ENCODE measurements around the gene ZNF219.

Gene ZNF219

DNA sequence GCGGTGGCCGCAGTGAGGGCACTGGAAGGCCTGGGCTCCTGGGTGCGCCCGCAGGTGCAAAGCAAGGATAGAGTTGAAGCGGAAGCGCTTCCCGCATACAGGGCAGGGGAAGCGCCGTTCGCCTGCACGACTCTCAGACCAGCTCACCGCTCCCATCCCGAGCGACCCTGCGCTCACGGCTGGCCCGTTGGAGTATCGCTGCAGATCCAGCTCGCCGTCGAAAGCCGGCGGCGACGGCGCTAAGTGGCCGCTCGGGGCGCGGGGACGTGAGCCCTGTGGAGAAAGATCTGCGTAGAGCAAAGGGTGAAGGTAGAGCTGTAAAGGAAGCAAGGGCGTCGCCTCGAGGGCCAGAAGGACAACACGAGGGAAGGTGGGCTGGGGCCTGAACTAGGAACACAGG, 5.4 kb downstream of the ZNF219 start:
- H2AFZ ChIP-seq: no peak overlapping the region
- no peak overlapping the region for H3K4me3 ChIP-seq (ENCODE audit: low read depth, low read length)
- no peaks in the 10 kb centered on the region for H3K36me3 ChIP-seq (ENCODE audit: control insufficient read depth, insufficient read depth, low read length)
- H3K4me1 ChIP-seq: peaks cover 31% of the 10 kb centered on the region
- peak overlapping the region; percentile 71 for H3K27ac ChIP-seq
- H3K9ac ChIP-seq: no peak overlapping the region
- TF ChIP-seq, protein P1, sequence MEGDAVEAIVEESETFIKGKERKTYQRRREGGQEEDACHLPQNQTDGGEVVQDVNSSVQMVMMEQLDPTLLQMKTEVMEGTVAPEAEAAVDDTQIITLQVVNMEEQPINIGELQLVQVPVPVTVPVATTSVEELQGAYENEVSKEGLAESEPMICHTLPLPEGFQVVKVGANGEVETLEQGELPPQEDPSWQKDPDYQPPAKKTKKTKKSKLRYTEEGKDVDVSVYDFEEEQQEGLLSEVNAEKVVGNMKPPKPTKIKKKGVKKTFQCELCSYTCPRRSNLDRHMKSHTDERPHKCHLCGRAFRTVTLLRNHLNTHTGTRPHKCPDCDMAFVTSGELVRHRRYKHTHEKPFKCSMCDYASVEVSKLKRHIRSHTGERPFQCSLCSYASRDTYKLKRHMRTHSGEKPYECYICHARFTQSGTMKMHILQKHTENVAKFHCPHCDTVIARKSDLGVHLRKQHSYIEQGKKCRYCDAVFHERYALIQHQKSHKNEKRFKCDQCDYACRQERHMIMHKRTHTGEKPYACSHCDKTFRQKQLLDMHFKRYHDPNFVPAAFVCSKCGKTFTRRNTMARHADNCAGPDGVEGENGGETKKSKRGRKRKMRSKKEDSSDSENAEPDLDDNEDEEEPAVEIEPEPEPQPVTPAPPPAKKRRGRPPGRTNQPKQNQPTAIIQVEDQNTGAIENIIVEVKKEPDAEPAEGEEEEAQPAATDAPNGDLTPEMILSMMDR (IDR thresholded peaks at IDR 0.05): no peak
- no peaks in the 10 kb centered on the region for H3K9me3 ChIP-seq (ENCODE audit: control insufficient read depth, low read length)
- no peaks in the 10 kb centered on the region for H3K27me3 ChIP-seq (ENCODE audit: control insufficient read depth, insufficient read depth, low read length)
- peaks cover 10% of the 10 kb centered on the region for H3K79me2 ChIP-seq
- H3K4me2 ChIP-seq (ENCODE audit: low read length): no peak overlapping the region

DNA sequence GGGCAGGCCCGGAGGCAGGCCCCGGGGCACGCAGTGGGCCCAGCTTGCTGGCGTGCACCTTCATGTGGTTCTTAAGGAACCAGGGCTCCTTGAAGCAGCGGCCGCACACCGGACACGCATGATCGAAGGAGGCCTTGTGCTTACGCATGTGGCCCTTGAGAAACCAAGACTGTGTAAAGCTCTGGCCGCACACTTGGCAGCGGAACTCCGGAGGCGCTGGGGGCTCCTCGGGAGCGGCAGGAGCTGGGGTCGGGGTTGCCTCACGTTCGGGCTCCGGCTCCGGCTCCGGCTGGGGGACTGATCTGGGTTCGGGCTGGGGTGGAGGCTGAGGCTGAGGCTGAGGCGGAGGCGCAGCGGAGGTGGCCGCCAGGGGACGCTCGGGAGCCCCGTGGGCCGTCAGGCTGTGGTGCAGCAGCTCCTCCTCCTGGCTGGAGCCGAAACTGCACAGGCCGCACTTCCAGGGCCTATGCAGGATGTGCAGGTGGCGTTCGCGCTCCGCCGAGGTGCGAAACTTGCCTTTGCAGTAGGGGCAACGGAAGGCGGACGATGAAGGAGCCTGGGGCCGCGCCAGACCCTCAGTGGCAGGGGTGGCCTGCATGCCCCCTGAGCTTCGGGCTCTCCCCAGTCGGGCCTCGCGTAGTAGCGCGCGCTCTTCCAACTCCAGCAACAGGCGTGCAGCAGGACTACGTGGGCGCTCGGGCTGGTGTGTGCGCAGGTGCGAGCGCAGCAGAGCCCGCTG, 6.0 kb downstream of the ZNF219 start:
- H3K4me2 ChIP-seq (ENCODE audit: low read length): no peak overlapping the region
- TF ChIP-seq, protein P1 (IDR thresholded peaks at IDR 0.05): peak; percentile 100
- H3K79me2 ChIP-seq: peaks cover 10% of the 10 kb centered on the region
- no peaks in the 10 kb centered on the region for H3K27me3 ChIP-seq (ENCODE audit: control insufficient read depth, insufficient read depth, low read length)
- H3K27ac ChIP-seq: peak overlapping the region; percentile 71
- H3K36me3 ChIP-seq (ENCODE audit: control insufficient read depth, insufficient read depth, low read length): no peaks in the 10 kb centered on the region
- peaks cover 34% of the 10 kb centered on the region for H3K4me1 ChIP-seq
- H2AFZ ChIP-seq: no peak overlapping the region
- no peak overlapping the region for H3K4me3 ChIP-seq (ENCODE audit: low read depth, low read length)
- H3K9ac ChIP-seq: no peak overlapping the region
- H3K9me3 ChIP-seq (ENCODE audit: control insufficient read depth, low read length): no peaks in the 10 kb centered on the region

- TF ChIP-seq, protein P1 (IDR thresholded peaks at IDR 0.05): no peak
- peaks cover 10% of the 10 kb centered on the region for H3K79me2 ChIP-seq
- H3K9ac ChIP-seq: no peak overlapping the region
- no peak overlapping the region for H3K4me3 ChIP-seq (ENCODE audit: low read depth, low read length)
- no peak overlapping the region for H3K4me2 ChIP-seq (ENCODE audit: low read length)
- no peak overlapping the region for H3K27ac ChIP-seq
- H2AFZ ChIP-seq: no peak overlapping the region
- H3K36me3 ChIP-seq (ENCODE audit: control insufficient read depth, insufficient read depth, low read length): no peaks in the 10 kb centered on the region
- H3K9me3 ChIP-seq (ENCODE audit: control insufficient read depth, low read length): no peaks in the 10 kb centered on the region
- H3K27me3 ChIP-seq (ENCODE audit: control insufficient read depth, insufficient read depth, low read length): no peaks in the 10 kb centered on the region
- H3K4me1 ChIP-seq: peaks cover 31% of the 10 kb centered on the region
Measured at GRCh38 chr14:21091821-21092272, 6.6 kb downstream of the ZNF219 start.

- Histone ChIP-seq H3K9me3 (ENCODE audit: control insufficient read depth, low read length) (no peaks in the 10 kb centered on the region), H3K27me3 (ENCODE audit: control insufficient read depth, insufficient read depth, low read length) (no peaks in the 10 kb centered on the region), H3K4me3 (ENCODE audit: low read depth, low read length) (no peak overlapping the region), H2AFZ (no peak overlapping the region), H3K4me1 (peaks cover 26% of the 10 kb centered on the region), H3K9ac (no peak overlapping the region), H3K4me2 (ENCODE audit: low read length) (no peak overlapping the region), H3K27ac (no peak overlapping the region), H3K79me2 (peaks cover 10% of the 10 kb centered on the region), H3K36me3 (ENCODE audit: control insufficient read depth, insufficient read depth, low read length) (no peaks in the 10 kb centered on the region)
- TF ChIP-seq, protein P1 (IDR thresholded peaks at IDR 0.05): no peak
Measured at GRCh38 chr14:21090940-21091663, 7.4 kb downstream of the ZNF219 start.
